Measurements from ENCODE around the gene LIMS1. TPM values are rescaled to one million over a fixed set of nuclear protein-coding genes. Genes with fewer than 3 reads are reported as not detected.

The LIMS1 gene
- total RNA-seq, 2 experiments from 2014 or later, result 18.5 to 21.3 TPM

- H3K27ac ChIP-seq (ENCODE audit: low read depth in 1 of 2, low read length in 2 of 2), result no peak overlapping the region
- Mint-ChIP-seq H3K36me3 (ENCODE audit: low read depth) (no peaks in the 10 kb centered on the region), H3K4me1 (ENCODE audit: low read depth) (peaks cover 9% of the 10 kb centered on the region), H3K9me3 (no peaks in the 10 kb centered on the region), H3K27me3 (no peaks in the 10 kb centered on the region), H3K4me3 (no peak overlapping the region), H3K27ac (no peak overlapping the region)
- intact Hi-C loops (cut with DNase I, micrococcal nuclease), result no loop called here
- POLR2A ChIA-PET, result interaction anchor here (1.0 kb wide), 1 partner anchor 12 kb away, joined by 3 read pairs; no protein-coding TSS in a partner anchor
- ATAC-seq (ENCODE audit: poor library complexity) (no peak), DNase-seq (no peak)
- no peak for TF ChIP-seq CTCF (IDR thresholded peaks at IDR 0.05)
- no peaks in the 10 kb centered on the region for H3K27me3 ChIP-seq (ENCODE audit: control insufficient read depth in 1 of 2, insufficient read depth in 2 of 2, low read length in 2 of 2)
- CTCF ChIA-PET, result no interaction called here
- H3K9me3 ChIP-seq (ENCODE audit: control insufficient read depth in 1 of 2, insufficient read depth in 1 of 2, low read length in 2 of 2), result no peaks in the 10 kb centered on the region
- H3K36me3 ChIP-seq (ENCODE audit: insufficient read depth, low read length), result no peaks in the 10 kb centered on the region
- H3K4me3 ChIP-seq (ENCODE audit: low read length), result no peak overlapping the region
- no peaks in the 10 kb centered on the region for H3K4me1 ChIP-seq (ENCODE audit: insufficient read depth, low read length)
Measured at GRCh38 chr2:108547606-108548005, 13.3 kb downstream of the LIMS1 start.

- Mint-ChIP-seq H3K9me3 (no peaks in the 10 kb centered on the region), H3K36me3 (ENCODE audit: low read depth) (no peaks in the 10 kb centered on the region), H3K27me3 (no peaks in the 10 kb centered on the region), H3K4me3 (no peak overlapping the region), H3K4me1 (ENCODE audit: low read depth) (peaks cover 9% of the 10 kb centered on the region), H3K27ac (no peak overlapping the region)
- intact Hi-C loops (cut with DNase I, micrococcal nuclease), result no loop called here
- Histone ChIP-seq H3K4me3 (ENCODE audit: low read length) (no peak overlapping the region), H3K27ac (ENCODE audit: low read depth in 1 of 2, low read length in 2 of 2) (no peak overlapping the region), H3K4me1 (ENCODE audit: insufficient read depth, low read length) (no peaks in the 10 kb centered on the region), H3K36me3 (ENCODE audit: insufficient read depth, low read length) (no peaks in the 10 kb centered on the region), H3K27me3 (ENCODE audit: control insufficient read depth in 1 of 2, insufficient read depth in 2 of 2, low read length in 2 of 2) (no peaks in the 10 kb centered on the region), H3K9me3 (ENCODE audit: control insufficient read depth in 1 of 2, insufficient read depth in 1 of 2, low read length in 2 of 2) (no peaks in the 10 kb centered on the region)
- DNase-seq, result no peak
- ChIA-PET POLR2A (interaction anchor here (1.0 kb wide), 1 partner anchor 13 kb away, joined by 3 read pairs; no protein-coding TSS in a partner anchor), CTCF (no interaction called here)
- ATAC-seq (ENCODE audit: poor library complexity), result no peak
- no peak for TF ChIP-seq CTCF (IDR thresholded peaks at IDR 0.05)
Measured at GRCh38 chr2:108548208-108549003, 14.1 kb downstream of the LIMS1 start.

- no peaks in the 10 kb centered on the region for H3K9me3 ChIP-seq (ENCODE audit: control insufficient read depth in 1 of 2, insufficient read depth in 1 of 2, low read length in 2 of 2)
- Mint-ChIP-seq H3K9me3 (no peaks in the 10 kb centered on the region), H3K27ac (no peak overlapping the region), H3K36me3 (ENCODE audit: low read depth) (no peaks in the 10 kb centered on the region), H3K27me3 (no peaks in the 10 kb centered on the region), H3K4me3 (no peak overlapping the region), H3K4me1 (ENCODE audit: low read depth) (no peaks in the 10 kb centered on the region)
- H3K27me3 ChIP-seq (ENCODE audit: control insufficient read depth in 1 of 2, insufficient read depth in 2 of 2, low read length in 2 of 2), result no peaks in the 10 kb centered on the region
- TF ChIP-seq CTCF (IDR thresholded peaks at IDR 0.05), result no peak
- intact Hi-C loops (cut with DNase I, micrococcal nuclease), result no loop called here
- DNase-seq, result no peak
- H3K27ac ChIP-seq (ENCODE audit: low read depth in 1 of 2, low read length in 2 of 2), result no peak overlapping the region
- POLR2A ChIA-PET, result interaction anchor here (0.7 kb wide), 1 partner anchor 167 kb away, joined by 3 read pairs; the partner anchor contains the start of gene RANBP2
- H3K36me3 ChIP-seq (ENCODE audit: insufficient read depth, low read length), result no peaks in the 10 kb centered on the region
- no peak for ATAC-seq (ENCODE audit: poor library complexity)
- no peaks in the 10 kb centered on the region for H3K4me1 ChIP-seq (ENCODE audit: insufficient read depth, low read length)
- CTCF ChIA-PET, result no interaction called here
- no peak overlapping the region for H3K4me3 ChIP-seq (ENCODE audit: low read length)
Measured at GRCh38 chr2:108552566-108552965, 18.3 kb downstream of the LIMS1 start.
